Upper lobe of right lung (tissue), 1 donor: ENCODE data around the gene SH3BGR. TPM values are rescaled to one million over a fixed set of nuclear protein-coding genes. Genes with fewer than 3 reads are reported as not detected.

Experiments used
- ATAC-seq: fragments of 200-7000 bp; cut with Tn5 transposase; one replicate; pipeline ENCODE4 v1.9.1; 2020; ENCODE audit warnings: mild to moderate bottlenecking, moderate library complexity
- DNase-seq: peaks from one replicate; pipeline ENCODE4 v3.0.0-alpha.2; 2020
- H3K27ac ChIP-seq: fragments of 200-600 bp; one replicate; pipeline ENCODE4 v1.8.0; 2022
- H3K27me3 ChIP-seq: fragments of 200-600 bp; one replicate; pipeline ENCODE4 v1.8.0; 2022; ENCODE audit warnings: mild to moderate bottlenecking
- H3K36me3 ChIP-seq: fragments of 200-600 bp; one replicate; pipeline ENCODE4 v1.8.0; 2022
- H3K4me1 ChIP-seq: fragments of 200-600 bp; one replicate; pipeline ENCODE4 v1.8.0; 2022
- H3K4me3 ChIP-seq: fragments of 200-600 bp; one replicate; pipeline ENCODE4 v1.8.0; 2022; ENCODE audit warnings: mild to moderate bottlenecking
- H3K9me3 ChIP-seq: fragments of 200-600 bp; one replicate; pipeline ENCODE4 v1.8.0; 2022
- CTCF ChIP-seq: fragments of 200-600 bp; IDR thresholded peaks from one replicate; pipeline ENCODE4 v1.8.0; 2022; ENCODE audit warnings: antibody characterized with exemption
- intact Hi-C: fragments of 100-400 bp; cut with DNase I; formaldehyde crosslinking; loops from one replicate; pipeline ENCODE4 v1.11.0; 2022
- total RNA-seq: library from RNA; stranded (reverse); fragmentation: NEBNext Ultra II Directional; extraction: Animal tissue kit (Norgen Biotek cat#: 25700); gene quantifications from one replicate; pipeline ENCODE4 v1.2.1, GENCODE V29; 2021
- donor health status: DM: no; HTN: yes; CAD: no; lungs with severe emphysema.

SH3BGR gene
- total RNA-seq, 1 donor from 2014 or later, result 3.1 TPM

GRCh38 chr21:39511102-39511501, 59.3 kb downstream of the SH3BGR start:
- H3K27me3 ChIP-seq, result no peaks in the 10 kb centered on the region
- ATAC-seq, result peak; percentile 29
- no peak for TF ChIP-seq CTCF
- H3K4me1 ChIP-seq, result no peaks in the 10 kb centered on the region
- H3K4me3 ChIP-seq, result no peak overlapping the region
- no peak overlapping the region for H3K27ac ChIP-seq
- no peaks in the 10 kb centered on the region for H3K9me3 ChIP-seq
- DNase-seq, result no peak
- H3K36me3 ChIP-seq, result no peaks in the 10 kb centered on the region
- intact Hi-C loops, result no loop called here

- no peaks in the 10 kb centered on the region for H3K9me3 ChIP-seq
- H3K27me3 ChIP-seq, result no peaks in the 10 kb centered on the region
- H3K27ac ChIP-seq, result no peak overlapping the region
- intact Hi-C loops, result no loop called here
- H3K4me1 ChIP-seq, result peaks cover 4% of the 10 kb centered on the region
- no peaks in the 10 kb centered on the region for H3K36me3 ChIP-seq
- DNase-seq (no peak), ATAC-seq (no peak)
- H3K4me3 ChIP-seq, result no peak overlapping the region
- no peak for TF ChIP-seq CTCF
Measured at GRCh38 chr21:39513735-39514134, 62.0 kb downstream of the SH3BGR start.

- ATAC-seq (no peak), DNase-seq (no peak)
- intact Hi-C loops, result no loop called here
- Histone ChIP-seq H3K4me3 (no peak overlapping the region), H3K9me3 (no peaks in the 10 kb centered on the region), H3K27me3 (no peaks in the 10 kb centered on the region), H3K36me3 (no peaks in the 10 kb centered on the region), H3K4me1 (peaks cover 5% of the 10 kb centered on the region), H3K27ac (no peak overlapping the region)
- no peak for TF ChIP-seq CTCF
Measured at GRCh38 chr21:39515684-39516472, 64.1 kb downstream of the SH3BGR start.

GRCh38 chr21:39518055-39518846, 66.5 kb downstream of the SH3BGR start:
- no peaks in the 10 kb centered on the region for H3K36me3 ChIP-seq
- H3K27ac ChIP-seq, result no peak overlapping the region
- no peaks in the 10 kb centered on the region for H3K27me3 ChIP-seq
- peaks cover 5% of the 10 kb centered on the region for H3K4me1 ChIP-seq
- H3K9me3 ChIP-seq, result no peaks in the 10 kb centered on the region
- DNase-seq (no peak), ATAC-seq (peak; percentile 91)
- intact Hi-C loops, result no loop called here
- H3K4me3 ChIP-seq, result no peak overlapping the region
- TF ChIP-seq CTCF, result peak; percentile 91

- no peak for DNase-seq
- no peaks in the 10 kb centered on the region for H3K27me3 ChIP-seq
- H3K4me1 ChIP-seq, result peaks cover 5% of the 10 kb centered on the region
- no peak overlapping the region for H3K27ac ChIP-seq
- no peak overlapping the region for H3K4me3 ChIP-seq
- ATAC-seq, result no peak
- intact Hi-C loops, result no loop called here
- no peak for TF ChIP-seq CTCF
- H3K9me3 ChIP-seq, result no peaks in the 10 kb centered on the region
- no peaks in the 10 kb centered on the region for H3K36me3 ChIP-seq
Measured at GRCh38 chr21:39518847-39519210, 67.1 kb downstream of the SH3BGR start.
